Measurements from ENCODE around the gene MAEA. TPM values are rescaled to one million over a fixed set of nuclear protein-coding genes. Genes with fewer than 3 reads are reported as not detected.

Gene MAEA
- total and polyA plus RNA-seq, 2 experiments from 2014 or later = 49.8 to 99.0 TPM

DNA sequence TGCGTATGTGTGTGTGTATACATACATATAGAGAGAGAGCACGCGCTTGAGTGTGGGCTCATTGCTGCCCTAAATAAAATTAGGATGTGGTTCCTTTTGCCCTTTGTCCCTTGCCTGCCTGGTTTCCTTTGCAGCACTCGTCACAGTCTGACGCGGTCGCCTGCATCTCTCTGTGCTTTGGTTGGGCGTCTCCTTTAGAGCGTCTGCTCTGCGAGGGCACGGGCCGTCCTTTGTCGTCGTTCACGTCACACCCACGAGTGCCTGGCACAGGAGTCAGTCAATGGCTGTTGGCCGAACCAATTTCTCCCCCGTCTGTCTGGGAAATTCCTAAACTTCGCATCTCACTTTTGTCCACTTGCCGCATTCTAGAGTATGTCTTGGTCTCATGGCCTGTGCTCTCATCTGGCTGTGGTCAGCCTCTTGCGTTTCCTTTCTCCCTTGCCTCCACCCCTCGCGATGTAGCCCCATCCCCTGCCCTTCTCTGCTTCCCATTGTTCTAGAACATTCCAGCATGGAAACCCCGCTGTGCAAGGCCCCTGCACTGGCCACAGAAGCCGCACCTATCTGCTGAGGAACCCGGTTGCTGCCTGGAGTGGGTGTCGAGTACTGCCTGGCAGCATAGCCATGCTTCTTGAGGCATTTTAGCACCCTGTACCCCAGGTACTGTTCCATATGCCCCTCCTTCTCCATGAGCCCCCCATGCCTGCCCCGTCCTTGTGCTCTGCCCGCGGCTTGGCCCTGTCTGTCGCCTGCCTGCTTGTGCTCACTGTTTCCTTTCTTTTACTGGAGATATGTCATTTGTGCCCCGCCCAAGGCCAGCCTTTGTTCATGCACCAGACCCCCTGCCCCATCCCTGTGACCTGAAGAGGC is 8.0 kb downstream of the MAEA start:
- H3K4me3 ChIP-seq = no peak overlapping the region
- Mint-ChIP-seq H3K27ac (peak overlapping the region; percentile 80), H3K27me3 (ENCODE audit: insufficient read depth, low read depth, poor library complexity) (peaks cover 9% of the 10 kb centered on the region), H3K9me3 (no peaks in the 10 kb centered on the region), H3K4me1 (peaks cover 38% of the 10 kb centered on the region), H3K36me3 (ENCODE audit: low read depth) (peaks cover 28% of the 10 kb centered on the region), H3K4me3 (peak overlapping the region; percentile 10; the same call in 1 of the 3 replicates)
- no peak overlapping the region for H3K4me2 ChIP-seq
- TF ChIP-seq NANOG (IDR thresholded peaks at IDR 0.05; ENCODE audit: borderline replicate concordance) (no peak), ZNF462 (CRISPR knock-in tag; IDR thresholded peaks at IDR 0.05) (no peak), ZNF331 (CRISPR knock-in tag; IDR thresholded peaks at IDR 0.05; ENCODE audit: low read depth) (no peak), ETS1 (IDR thresholded peaks at IDR 0.05) (no peak), CTCF (conservative IDR thresholded peaks at IDR 0.05; ENCODE audit: low read depth in 2 of 2) (no peak), EZH2phosphoT487 (IDR thresholded peaks at IDR 0.05; ENCODE audit: unreplicated experiment) (no peak), STAT1 (IDR thresholded peaks at IDR 0.05; ENCODE audit: unreplicated experiment) (no peak), POLR2AphosphoS5 (IDR thresholded peaks at IDR 0.05; ENCODE audit: low read depth) (no peak), CREB1 (CRISPR knock-in tag; IDR thresholded peaks at IDR 0.05; ENCODE audit: low read depth) (no peak), EZH2 (IDR thresholded peaks at IDR 0.05; ENCODE audit: low read depth, unreplicated experiment) (no peak), JUNB (IDR thresholded peaks at IDR 0.05; ENCODE audit: unreplicated experiment) (no peak), ZNF114 (CRISPR knock-in tag; IDR thresholded peaks at IDR 0.05) (no peak), REST (IDR thresholded peaks at IDR 0.05; ENCODE audit: unreplicated experiment) (no peak)
- H3K9me2 ChIP-seq (ENCODE audit: insufficient read depth) = no peaks in the 10 kb centered on the region
- H4K20me1 ChIP-seq (replicated peaks; ENCODE audit: insufficient read depth) = peaks cover 42% of the 10 kb centered on the region
- no peaks in the 10 kb centered on the region for H3K36me3 ChIP-seq (ENCODE audit: insufficient read depth)
- DNase-seq (ENCODE audit: low spot score) = peak; percentile 65
- peak; percentile 67 for ATAC-seq
- no peaks in the 10 kb centered on the region for H3K27me3 ChIP-seq (ENCODE audit: insufficient read depth)
- H3K4me1 ChIP-seq (ENCODE audit: insufficient read depth) = peaks cover 11% of the 10 kb centered on the region
- H2AFZ ChIP-seq = no peak overlapping the region
- H3K79me2 ChIP-seq (replicated peaks; ENCODE audit: insufficient read depth) = peaks cover 92% of the 10 kb centered on the region
- peak overlapping the region; percentile 63; the same call in 1 of the 2 replicates for H3K27ac ChIP-seq (ENCODE audit: low read depth)
- no peaks in the 10 kb centered on the region for H3F3A ChIP-seq (replicated peaks; ENCODE audit: low read depth)
